Stimulated activated CD8-positive, alpha-beta memory T cell treated with anti-CD3 and anti-CD28 coated beads, Interleukin-2, amount 100 ng/mL, for 1 hour (primary cell): Measurements from ENCODE around the gene VAMP1.
"Not testable (repeated sequence)": the region's sequence is repeated elsewhere in the genome, so short reads cannot be mapped to it uniquely, and the experiment has no call there.

Experiments
- DNase-seq, 2 donors: peaks; one replicate each; pipeline ENCODE4 v3.0.0-alpha.2; 2020; ENCODE audit warnings: low read depth in 2 of 2

Gene VAMP1

GRCh38 chr12:6451348-6452244 lies 18.9 kb downstream of the VAMP1 start, which contains the start of gene TAPBPL:
TAPBPL (plus strand) TSS chr12:6452042; CDS start chr12:6452249, 207 bp downstream.
- DNase-seq, result peak in 1 of 2 donors; percentile 58

- DNase-seq, result no peak
These were observed 19.6 kb downstream of the VAMP1 start for GRCh38 chr12:6450869-6451347.

- DNase-seq, result no peak
These were observed 20.2 kb downstream of the VAMP1 start for GRCh38 chr12:6450091-6450868.

- DNase-seq, result no peak
These were observed 25.5 kb downstream of the VAMP1 start, which contains the start of gene CD27 for GRCh38 chr12:6444704-6445688. CD27 (plus strand) TSS chr12:6444955; CDS start chr12:6445096, 141 bp downstream.

DNA sequence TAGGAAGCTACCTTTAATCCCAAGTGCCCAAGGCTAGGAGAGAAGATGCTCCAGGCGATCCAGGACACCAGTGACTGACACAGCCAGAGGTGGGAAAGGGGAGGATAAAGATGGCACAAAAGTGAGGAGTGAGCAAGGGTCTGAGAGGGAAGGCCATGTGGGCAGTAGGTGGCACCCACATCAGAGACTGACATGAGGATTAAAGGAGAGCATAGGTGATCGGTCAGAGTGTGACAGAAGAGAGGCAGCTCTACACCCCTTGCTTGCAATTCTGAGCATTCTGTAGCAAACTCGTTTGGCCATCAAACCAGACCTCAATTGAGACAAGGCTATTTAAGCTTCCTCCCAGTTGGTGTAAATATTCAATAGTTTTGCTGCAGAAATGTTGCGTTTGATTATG lies 26.4 kb downstream of the VAMP1 start:
- DNase-seq, result no peak

DNA sequence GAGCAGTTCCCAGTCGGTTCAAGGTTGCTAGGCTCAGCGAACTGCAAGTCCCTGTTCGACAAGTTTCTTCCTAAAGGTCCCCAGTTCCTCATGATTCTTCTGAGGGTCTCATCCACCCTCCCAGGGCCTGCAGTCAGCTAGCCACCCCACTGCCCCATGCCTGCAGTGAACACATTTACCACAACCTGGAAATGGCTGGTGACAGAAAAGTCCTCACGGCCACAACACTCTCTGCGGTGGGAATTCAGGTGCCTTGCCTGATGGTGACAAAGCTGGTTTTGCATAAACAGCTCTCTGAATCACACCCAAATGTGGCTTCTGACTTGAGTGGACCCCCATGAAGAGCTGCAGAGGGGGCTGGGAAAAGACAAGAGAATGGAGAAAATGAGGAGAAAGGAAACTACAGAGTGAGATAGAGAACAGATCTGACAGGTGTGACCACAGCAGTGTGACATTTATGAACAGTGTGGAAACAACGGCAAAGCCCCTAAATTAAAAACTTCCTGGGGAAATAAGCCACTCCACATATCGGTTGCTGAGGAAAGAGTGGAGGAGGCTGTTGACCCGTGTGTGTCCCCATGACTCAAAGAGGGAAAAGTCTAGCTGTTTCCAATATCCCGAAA lies 27.0 kb downstream of the VAMP1 start:
- DNase-seq, result no peak

DNA sequence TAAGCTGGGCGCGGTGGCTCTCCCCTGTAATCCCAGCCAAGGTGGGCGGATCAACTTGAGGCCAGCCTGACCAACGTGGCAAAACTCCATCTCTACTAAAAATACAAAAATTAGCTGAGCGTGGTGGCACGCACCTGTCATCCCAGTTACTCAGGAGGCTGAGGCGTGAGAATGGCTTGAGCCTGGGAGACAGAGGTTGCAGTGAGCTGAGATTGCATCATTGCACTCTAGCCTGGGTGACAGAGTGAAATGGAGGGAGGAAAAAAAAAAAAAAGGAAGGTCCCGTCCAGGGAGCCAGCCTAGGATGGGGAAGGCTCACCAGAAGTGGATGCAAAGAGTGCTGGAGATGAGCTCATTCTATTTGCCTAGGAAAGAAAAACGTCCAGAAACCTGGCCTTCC lies 27.6 kb downstream of the VAMP1 start:
- no peak for DNase-seq

- no peak for DNase-seq
These were observed 30.1 kb downstream of the VAMP1 start for GRCh38 chr12:6440391-6440790.

DNA sequence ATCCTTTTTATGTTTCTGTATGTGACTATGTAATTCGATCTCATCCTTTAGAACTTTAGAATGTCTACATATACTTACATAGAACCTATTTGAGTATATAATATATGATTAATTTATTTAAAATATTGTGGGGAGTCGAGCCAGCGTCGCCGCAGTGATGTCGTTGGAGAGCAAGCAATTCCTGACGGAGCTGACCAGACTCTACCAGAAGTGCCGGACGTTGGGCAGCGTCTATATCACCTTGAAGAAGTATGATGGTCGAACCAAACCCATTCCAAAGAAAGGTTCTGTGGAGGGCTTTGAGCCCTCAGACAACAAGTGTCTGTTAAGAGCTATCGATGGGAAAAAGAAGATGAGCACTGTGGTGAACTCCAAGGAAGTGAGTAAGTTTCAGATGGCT lies 32.1 kb downstream of the VAMP1 start:
- DNase-seq, result no peak

- no peak for DNase-seq
These were observed 32.9 kb downstream of the VAMP1 start for GRCh38 chr12:6437586-6437985.

- DNase-seq, result no peak
These were observed 34.3 kb downstream of the VAMP1 start for GRCh38 chr12:6435961-6436715.

- no peak for DNase-seq
These were observed 36.0 kb downstream of the VAMP1 start for GRCh38 chr12:6434205-6435140.

GRCh38 chr12:6432991-6433390 lies 37.5 kb downstream of the VAMP1 start:
- DNase-seq, result no peak

DNA sequence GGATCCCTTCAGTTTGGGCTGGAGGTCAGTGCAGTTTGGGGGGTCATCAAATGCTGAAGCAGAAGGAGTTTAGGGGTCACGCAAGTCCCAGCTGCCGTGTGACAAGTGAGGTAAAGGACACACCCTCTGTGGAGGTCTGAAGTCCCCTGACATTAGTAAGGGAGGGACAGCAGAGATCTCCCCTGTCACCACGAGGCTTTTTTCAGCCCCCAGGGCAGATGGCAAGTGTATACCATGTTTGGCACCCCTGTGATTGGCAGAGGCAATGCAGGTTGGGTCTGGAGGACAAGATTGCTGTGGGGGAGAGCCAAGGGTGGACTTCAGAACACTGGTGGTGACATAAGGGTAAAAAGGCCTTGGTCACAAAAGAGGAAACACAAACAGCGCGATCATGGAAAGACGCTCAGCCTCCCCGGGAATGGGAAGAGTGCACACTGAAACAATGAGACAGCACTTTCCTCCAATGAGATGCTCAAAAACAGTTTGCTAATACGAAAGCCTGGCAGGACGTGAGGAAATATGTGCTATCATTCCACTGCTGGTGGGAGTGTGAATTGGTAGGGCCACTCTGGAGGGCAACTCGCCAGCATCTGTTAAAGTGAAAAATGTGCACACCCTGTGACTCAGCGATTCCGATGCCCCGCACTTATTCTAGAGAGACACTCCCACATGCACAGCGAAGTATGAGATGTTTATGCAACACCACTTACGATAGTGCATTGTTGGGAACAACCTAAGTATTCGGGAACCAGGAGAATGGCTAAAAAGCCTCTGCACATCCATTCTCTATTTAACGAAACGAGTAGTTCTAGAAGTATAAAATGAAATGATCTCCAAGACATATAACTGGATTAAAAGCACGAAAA lies 40.1 kb downstream of the VAMP1 start:
- DNase-seq, result no peak

DNA sequence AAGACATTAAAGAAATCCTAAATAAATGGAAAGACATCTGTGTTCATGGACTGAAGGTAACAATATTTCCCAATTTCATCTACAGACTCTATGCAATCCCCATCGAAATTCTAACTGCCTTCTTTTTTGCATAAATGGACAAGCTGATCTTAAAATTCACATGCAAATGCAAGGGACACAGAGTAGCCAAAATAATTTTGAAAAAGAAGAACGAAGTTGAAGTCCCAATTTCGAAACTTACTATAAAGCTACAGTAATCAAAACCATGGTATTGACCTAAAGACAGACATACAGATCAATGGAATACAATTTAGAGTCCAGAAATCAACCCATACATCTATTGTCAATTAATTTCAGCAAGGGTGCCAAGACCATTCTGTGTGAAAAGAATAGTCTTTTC lies 42.2 kb downstream of the VAMP1 start:
- no peak for DNase-seq

- not testable (repeated sequence) for DNase-seq
These were observed 42.7 kb downstream of the VAMP1 start for GRCh38 chr12:6427796-6428195.

DNA sequence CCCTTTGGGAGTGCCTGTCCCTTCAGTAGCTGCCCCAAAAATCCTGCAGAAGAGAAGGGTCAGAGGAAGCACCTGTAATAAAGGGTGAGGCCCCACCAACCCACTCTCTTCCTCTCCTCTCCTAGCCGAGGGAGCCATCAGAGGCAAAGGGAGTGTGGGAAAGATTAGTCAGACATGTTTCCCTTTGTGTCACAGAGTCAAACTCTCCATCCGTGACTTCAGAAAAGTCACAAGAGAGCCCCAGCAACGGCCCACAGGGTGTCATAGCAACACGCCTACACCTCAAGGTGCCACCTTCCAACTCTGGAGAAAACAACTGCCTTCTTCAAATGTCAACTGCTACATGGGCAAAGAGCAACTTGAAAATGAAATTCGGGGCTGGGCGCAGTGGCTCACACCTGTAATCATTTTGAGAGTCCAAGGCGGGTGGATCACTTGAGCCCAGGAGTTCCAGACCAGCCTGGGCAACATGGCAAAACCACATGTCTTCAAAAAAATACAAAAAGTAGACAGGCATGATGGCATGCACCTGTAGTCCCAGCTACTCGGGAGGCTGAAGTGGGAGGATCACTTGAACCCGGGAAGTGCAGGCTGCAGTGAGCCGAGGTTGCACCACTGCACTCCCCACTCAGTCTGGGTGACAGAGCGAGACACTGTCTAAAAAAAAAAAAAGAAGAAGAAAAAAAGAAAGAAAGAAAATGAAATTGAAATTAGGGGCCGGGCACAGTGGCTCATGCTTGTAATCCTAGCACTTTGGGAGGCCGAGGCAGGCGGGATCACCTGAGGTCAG lies 43.4 kb downstream of the VAMP1 start:
- DNase-seq, result peak; percentile 70 to 71
